ENCODE measurements around the gene ZNF519. TPM values are rescaled to one million over a fixed set of nuclear protein-coding genes. Genes with fewer than 3 reads are reported as not detected.
"Not testable (repeated sequence)": the region's sequence is repeated elsewhere in the genome, so short reads cannot be mapped to it uniquely, and the experiment has no call there.

Gene ZNF519
- total and polyA plus RNA-seq, 5 experiments from 2014 or later, result 3.7 to 11.8 (median 7.0) TPM

DNA sequence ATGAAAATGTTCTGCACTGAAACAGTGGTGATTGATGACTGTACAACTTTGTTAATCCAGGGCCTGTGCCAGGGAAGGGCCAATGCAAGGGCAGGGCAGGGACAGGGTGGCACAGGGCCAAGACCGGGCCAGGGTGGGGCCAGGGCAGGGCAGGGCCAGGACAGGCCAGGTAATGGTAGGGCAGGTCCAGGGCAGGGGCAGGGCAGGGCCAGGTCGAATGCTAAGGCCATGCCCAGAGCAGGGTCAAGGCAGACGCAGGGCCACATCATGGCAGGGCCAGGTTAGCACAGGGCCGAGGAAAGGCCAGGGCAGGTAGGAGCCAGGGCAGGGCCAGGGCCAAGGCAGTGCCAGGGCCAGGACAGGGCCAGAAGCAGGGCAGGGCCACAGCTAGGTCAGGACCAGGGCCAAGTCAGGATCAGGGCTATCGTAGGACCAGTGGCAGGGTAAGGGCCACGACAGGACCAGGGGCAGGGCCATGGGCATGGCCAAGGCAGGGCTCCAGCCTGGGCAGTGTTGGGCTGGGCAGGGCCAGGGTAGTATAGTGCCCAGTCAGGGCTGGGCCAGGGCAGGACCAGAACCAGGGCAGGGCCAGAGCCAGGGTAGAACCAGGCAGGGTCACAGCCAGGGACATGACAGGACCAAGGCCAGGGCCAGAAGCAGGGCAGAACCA, 38.3 kb upstream of the ZNF519 start:
- DNase-seq, ATAC-seq, H3K36me3 Mint-ChIP-seq, H3K4me3 Mint-ChIP-seq, H3K27ac Mint-ChIP-seq, H3K4me1 Mint-ChIP-seq, POLR2A ChIA-PET, H3K9me3 Mint-ChIP-seq, H3K27me3 Mint-ChIP-seq: not testable (repeated sequence)

DNA sequence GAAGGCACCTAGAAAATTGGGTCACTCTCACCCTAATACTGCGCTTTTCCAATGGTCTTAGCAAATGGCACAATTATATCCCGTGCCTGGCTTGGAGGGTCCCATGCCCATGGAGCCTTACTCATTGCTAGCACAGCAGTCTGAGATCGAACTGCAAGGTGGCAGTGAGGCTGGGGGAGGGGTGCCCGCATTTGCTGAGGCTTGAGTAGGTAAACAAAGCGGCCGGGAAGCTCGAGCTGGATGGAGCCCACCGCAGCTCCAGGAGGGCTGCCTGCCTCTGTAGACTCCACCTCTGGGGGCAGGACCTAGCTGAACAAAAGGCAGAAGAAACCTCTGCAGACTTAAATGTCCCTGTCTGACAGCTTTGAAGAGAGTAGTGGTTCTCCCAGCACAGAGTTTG, 30.7 kb upstream of the ZNF519 start:
- ATAC-seq, H3K9me3 Mint-ChIP-seq, DNase-seq, H3K4me1 Mint-ChIP-seq, H3K4me3 Mint-ChIP-seq, H3K27ac Mint-ChIP-seq, POLR2A ChIA-PET, H3K36me3 Mint-ChIP-seq: not testable (repeated sequence)
- H3K27me3 Mint-ChIP-seq, result peaks cover 16 to 29% (median 18%) of the 10 kb centered on the region in 5 donors

GRCh38 chr18:14151564-14152113, 19.4 kb upstream of the ZNF519 start:
- H3K9me3 Mint-ChIP-seq, H3K27me3 Mint-ChIP-seq, H3K36me3 Mint-ChIP-seq, DNase-seq, H3K4me3 Mint-ChIP-seq, H3K4me1 Mint-ChIP-seq, H3K27ac Mint-ChIP-seq, ATAC-seq, POLR2A ChIA-PET: not testable (repeated sequence)

GRCh38 chr18:14150766-14151165, 18.5 kb upstream of the ZNF519 start:
- POLR2A ChIA-PET, H3K4me3 Mint-ChIP-seq: not testable (repeated sequence)

DNA sequence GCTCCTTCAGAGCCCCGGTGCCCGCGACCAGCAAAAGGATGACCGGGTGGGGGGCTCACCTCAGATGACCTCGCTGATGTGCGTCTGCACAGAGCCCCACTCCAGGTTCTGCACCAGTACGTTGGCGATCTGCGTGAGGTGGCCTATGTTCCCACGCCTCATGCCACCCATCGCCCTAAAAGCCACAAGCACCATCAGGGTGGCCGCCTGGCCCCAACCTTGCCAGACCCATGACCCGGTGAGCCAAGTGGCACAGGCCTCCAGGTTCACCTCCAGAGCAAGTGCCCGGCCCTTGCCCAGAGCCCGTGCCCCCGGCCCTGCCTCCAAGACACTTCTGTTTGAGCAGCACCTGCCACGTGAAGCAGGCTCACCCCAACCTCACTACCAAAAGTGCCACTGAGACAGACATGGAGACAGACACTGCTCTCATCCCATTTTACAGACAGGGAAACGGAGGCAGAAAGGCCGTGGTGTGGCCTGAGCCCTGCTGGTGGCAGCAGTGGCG, 17.7 kb upstream of the ZNF519 start:
- H3K4me3 Mint-ChIP-seq, H3K9me3 Mint-ChIP-seq, H3K27me3 Mint-ChIP-seq, H3K36me3 Mint-ChIP-seq, DNase-seq, POLR2A ChIA-PET, ATAC-seq, H3K27ac Mint-ChIP-seq, H3K4me1 Mint-ChIP-seq: not testable (repeated sequence)

More at GRCh38 chr18:14150766-14151165, 18.5 kb upstream of the ZNF519 start:
- not testable (repeated sequence) for H3K9me3 Mint-ChIP-seq, H3K27me3 Mint-ChIP-seq, H3K27ac Mint-ChIP-seq, H3K36me3 Mint-ChIP-seq, H3K4me1 Mint-ChIP-seq, ATAC-seq, DNase-seq

DNA sequence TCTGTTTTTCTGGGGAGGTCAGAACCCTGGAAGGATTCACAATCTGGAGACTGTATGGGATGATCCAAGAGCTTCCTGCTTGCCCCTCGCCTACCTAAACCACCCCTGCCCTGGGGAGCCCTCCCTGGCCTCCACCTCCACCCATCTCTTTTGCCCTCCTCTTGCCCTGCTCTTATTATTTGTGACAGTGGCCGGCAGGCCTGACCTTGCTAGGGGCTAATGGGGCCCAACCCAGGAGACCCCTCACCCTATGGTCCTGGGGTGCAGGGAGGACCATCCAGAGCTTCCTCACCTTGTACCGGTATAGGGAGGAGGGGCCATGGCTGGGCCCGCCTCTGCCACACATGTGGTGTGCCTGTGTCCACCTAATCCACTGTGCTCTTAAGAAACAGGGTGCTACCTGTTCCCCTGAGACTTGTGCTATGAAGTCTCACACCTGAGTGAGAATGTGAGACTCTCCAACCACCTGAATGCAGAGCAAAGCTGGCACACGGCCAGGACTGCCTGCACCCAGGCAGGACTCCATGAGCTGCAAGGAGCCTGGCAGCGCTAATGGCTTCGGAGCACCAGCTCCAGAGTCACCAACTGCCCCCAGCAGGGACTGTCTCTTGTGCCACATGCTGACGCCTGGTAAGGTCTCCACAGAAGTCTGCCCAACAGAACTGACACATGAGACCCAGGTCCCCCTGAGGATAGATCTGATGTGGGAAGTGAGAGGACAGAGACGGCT, 17.1 kb upstream of the ZNF519 start:
- H3K9me3 Mint-ChIP-seq, H3K4me1 Mint-ChIP-seq, POLR2A ChIA-PET, H3K27me3 Mint-ChIP-seq, DNase-seq, H3K27ac Mint-ChIP-seq, H3K36me3 Mint-ChIP-seq, H3K4me3 Mint-ChIP-seq, ATAC-seq: not testable (repeated sequence)

- H3K4me1 Mint-ChIP-seq, H3K36me3 Mint-ChIP-seq, H3K27me3 Mint-ChIP-seq, DNase-seq, ATAC-seq, H3K9me3 Mint-ChIP-seq, POLR2A ChIA-PET, H3K4me3 Mint-ChIP-seq: not testable (repeated sequence)
- H3K27ac Mint-ChIP-seq, result peak overlapping the region in 1 of 10 donors; percentile 9
These were observed 16.0 kb upstream of the ZNF519 start for GRCh38 chr18:14147935-14148865.

DNA sequence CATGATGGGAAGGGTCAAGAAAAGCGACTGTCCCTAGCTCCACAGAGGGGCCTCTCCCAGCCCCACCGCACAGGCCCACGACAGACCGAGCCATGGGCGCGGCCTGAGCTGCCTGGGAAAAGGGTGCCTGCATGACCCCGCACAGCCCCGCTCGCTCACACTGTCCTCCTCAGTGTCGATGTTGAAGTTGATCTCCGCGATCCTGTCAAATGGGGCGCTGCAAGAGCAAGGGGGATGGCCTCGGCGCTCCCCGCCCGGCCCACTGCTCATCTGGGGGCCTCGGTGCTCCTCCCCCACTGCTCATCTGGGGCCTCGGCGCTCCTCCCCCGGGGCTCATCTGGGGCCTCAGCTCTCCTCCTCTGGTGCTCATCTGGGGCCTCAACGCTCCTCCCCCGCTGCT, 14.5 kb upstream of the ZNF519 start:
- H3K4me1 Mint-ChIP-seq, POLR2A ChIA-PET, H3K36me3 Mint-ChIP-seq, H3K27ac Mint-ChIP-seq, H3K9me3 Mint-ChIP-seq, DNase-seq, H3K4me3 Mint-ChIP-seq, H3K27me3 Mint-ChIP-seq, ATAC-seq: not testable (repeated sequence)

DNA sequence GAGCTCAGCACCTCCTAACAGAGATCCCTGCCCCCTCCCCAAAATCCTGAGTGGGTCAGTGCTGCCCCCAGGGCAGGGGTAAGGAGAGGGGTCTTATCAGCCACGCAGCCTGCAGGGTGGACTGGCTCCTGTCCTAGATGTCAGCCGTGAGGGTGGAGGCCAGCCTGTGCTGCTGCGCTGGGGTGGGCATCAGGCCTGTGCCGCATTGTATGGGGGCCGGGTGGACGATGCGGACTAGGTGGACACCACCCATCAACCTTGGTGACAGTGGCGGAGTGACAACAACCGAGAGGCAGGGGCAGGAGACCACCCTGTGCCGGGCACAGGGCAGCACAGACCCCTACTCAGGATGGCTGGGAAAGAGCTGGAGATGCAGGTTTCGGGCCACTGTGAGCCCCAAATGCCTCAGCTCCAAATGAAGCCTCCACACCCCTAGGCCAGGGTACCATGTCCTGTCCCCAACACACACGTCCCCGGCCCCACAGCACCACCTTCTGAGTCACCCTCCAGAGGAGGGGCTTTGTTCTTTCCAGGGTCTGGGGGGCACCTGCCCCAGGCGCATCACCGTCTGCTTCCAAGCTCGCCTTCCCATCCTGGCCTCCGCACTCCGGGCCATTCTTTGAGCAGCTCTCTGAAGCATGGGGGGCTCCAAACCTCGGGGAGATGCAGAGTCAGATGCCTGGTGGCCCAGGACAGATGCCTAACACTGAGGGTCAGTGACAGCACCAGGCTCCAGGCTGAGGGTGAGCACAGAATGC, 13.5 kb upstream of the ZNF519 start:
- H3K9me3 Mint-ChIP-seq, DNase-seq, POLR2A ChIA-PET, H3K27me3 Mint-ChIP-seq, H3K36me3 Mint-ChIP-seq, H3K4me3 Mint-ChIP-seq, ATAC-seq, H3K27ac Mint-ChIP-seq, H3K4me1 Mint-ChIP-seq: not testable (repeated sequence)

DNA sequence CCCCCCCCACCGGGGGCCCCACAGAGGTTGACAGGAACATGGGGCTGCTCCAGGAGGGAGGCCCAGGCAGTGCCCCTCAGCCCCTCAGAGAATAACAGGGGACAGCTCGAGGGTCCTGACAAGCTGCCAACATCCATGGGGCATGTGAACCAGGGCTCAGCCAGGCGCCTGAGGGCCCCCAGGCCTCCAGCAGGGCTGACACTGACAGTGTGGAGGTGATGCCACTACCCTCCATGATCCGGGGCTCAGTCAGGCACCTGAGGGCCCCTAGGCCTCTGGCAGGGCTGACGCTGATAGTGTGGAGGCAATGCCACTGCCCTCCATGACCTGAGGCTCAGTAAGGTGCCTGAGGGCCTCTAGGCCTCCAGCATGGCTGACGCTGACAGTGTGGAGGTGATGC, 12.8 kb upstream of the ZNF519 start:
- ATAC-seq, POLR2A ChIA-PET, H3K27ac Mint-ChIP-seq, H3K9me3 Mint-ChIP-seq, DNase-seq, H3K4me1 Mint-ChIP-seq, H3K36me3 Mint-ChIP-seq, H3K4me3 Mint-ChIP-seq, H3K27me3 Mint-ChIP-seq: not testable (repeated sequence)

GRCh38 chr18:14144628-14144895, 12.3 kb upstream of the ZNF519 start:
- no peak for ATAC-seq
- no peak for DNase-seq
- Mint-ChIP-seq H3K27ac (no peak overlapping the region), H3K36me3 (no peaks in the 10 kb centered on the region), H3K4me1 (no peaks in the 10 kb centered on the region), H3K27me3 (peaks cover 0 to 4% (median 0%) of the 10 kb centered on the region in 5 donors), H3K9me3 (no peaks in the 10 kb centered on the region), H3K4me3 (no peak overlapping the region)
- POLR2A ChIA-PET, result no interaction called here

DNA sequence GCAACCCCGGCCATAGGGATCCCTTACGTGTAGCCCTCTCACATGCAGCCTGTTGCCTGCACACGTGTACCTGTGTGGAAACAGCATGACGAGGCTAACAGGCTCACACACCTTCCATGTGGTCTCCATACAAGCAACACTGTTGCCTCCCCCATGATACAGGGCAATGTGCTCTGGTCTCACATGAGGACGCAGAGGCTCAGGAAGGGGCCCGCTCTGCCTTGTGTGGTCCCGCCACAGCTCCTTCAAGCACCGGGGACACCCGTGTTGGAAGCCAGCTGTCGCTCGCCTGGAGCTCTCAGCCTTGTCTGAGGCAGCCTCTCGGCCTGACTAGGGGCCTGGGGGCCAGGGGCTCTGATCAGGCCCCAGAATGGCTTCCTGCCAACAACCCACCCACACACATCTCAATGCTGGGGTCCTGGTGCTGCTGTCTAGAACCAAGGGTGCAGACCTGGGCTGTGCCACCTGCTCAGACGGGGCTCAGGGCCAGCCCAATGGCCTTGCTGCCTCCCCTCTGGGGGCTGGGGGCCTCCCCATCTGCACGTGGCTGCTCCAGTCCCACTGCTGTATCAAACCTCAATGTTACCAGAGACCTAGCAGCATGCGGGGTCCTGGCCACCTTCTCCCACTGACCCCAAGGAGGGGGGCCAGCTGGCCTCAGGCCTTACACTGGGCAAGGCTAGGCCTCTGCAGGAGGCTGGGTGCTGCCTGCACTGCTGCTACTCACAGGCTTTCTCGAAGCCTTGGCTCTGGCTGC, 11.8 kb upstream of the ZNF519 start:
- H3K9me3 Mint-ChIP-seq, H3K4me1 Mint-ChIP-seq, DNase-seq, H3K27ac Mint-ChIP-seq, H3K27me3 Mint-ChIP-seq, POLR2A ChIA-PET, ATAC-seq, H3K4me3 Mint-ChIP-seq, H3K36me3 Mint-ChIP-seq: not testable (repeated sequence)

Measured in naive thymus-derived CD8-positive, alpha-beta T cell (primary cell).